ENCODE measurements around the gene SLC38A10. TPM values are rescaled to one million over a fixed set of nuclear protein-coding genes. Genes with fewer than 3 reads are reported as not detected.

Gene SLC38A10
- total RNA-seq, 1 experiment from 2014 or later: 43.8 TPM

DNA sequence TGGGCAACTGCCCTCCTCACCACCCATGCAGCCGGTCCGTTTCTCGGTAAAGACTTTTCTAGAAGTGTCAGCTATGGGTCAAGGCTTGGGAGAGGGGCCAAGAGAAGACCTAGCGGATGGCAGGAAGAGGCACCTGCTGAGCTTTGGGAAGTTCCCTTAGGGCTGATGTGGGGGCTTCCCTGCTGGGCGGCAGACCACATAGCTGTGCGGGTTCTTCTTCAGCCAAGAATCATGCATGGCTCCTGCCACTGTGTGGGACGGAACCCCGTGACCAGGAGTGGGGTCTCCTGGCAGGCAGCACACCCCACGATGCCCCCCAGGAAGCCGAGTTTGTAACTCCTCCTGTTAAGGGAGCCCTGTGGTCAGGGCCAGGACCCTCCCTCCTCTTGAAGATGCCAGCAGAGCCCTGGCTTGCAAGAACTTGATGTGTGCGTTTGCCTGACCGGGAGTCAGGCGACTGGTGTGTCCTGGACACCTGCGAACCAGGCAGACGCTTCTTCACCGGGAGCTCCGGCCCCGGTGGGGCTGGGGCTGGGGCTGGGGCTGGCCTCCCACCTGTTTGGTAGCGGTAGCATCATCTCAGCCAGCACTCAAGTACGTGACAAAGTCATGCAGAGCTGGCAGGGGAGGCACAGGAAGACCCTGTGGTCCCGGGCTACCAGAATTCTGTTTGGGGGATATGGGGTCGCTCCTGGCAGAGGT is 17.7 kb upstream of the SLC38A10 start:
- DNase-seq: no peak

More for the DNA sequence above, 17.7 kb upstream of the SLC38A10 start:
- Histone ChIP-seq H3K4ac (ENCODE audit: low read depth, low read length) (no peak overlapping the region), H2AK5ac (ENCODE audit: insufficient read length, low read length) (no peak overlapping the region), H3K4me1 (ENCODE audit: insufficient read depth, low read length) (peaks cover 2% of the 10 kb centered on the region; the same call in 1 of the 2 replicates), H4K91ac (ENCODE audit: insufficient read length, low read depth, low read length) (no peak overlapping the region), H2BK5ac (ENCODE audit: insufficient read length, low read length) (no peak overlapping the region), H2BK20ac (ENCODE audit: low read depth, low read length, poor library complexity, severe bottlenecking) (no peak overlapping the region), H3K27me3 (ENCODE audit: insufficient read depth, low read length) (no peaks in the 10 kb centered on the region), H4K8ac (replicated peaks; ENCODE audit: insufficient read length, low read depth, low read length) (no peak overlapping the region), H4K20me1 (ENCODE audit: control insufficient read depth, insufficient read depth, insufficient read length) (no peaks in the 10 kb centered on the region), H3K18ac (ENCODE audit: insufficient read length, low read depth, low read length) (no peak overlapping the region), H4K5ac (ENCODE audit: insufficient read length, low read depth, low read length) (no peak overlapping the region), H2BK12ac (ENCODE audit: insufficient read length, low read depth, low read length) (no peak overlapping the region), H3K56ac (ENCODE audit: insufficient read length, low read depth, low read length) (no peak overlapping the region), H3K79me2 (ENCODE audit: insufficient read depth, low read length) (no peaks in the 10 kb centered on the region), H3K9ac (ENCODE audit: extremely low read depth, insufficient read length, low read length) (no peak overlapping the region), H3K27ac (ENCODE audit: insufficient read length, low read depth, low read length) (no peak overlapping the region), H2BK15ac (ENCODE audit: low read depth, low read length) (no peak overlapping the region), H3K23ac (ENCODE audit: insufficient read length, low read depth, low read length) (no peak overlapping the region), H2AFZ (ENCODE audit: low read length) (no peak overlapping the region), H3K4me2 (ENCODE audit: insufficient read depth, insufficient read length, low read length) (no peak overlapping the region), H3T11ph (ENCODE audit: low read length) (no peak overlapping the region), H3K14ac (ENCODE audit: insufficient read depth, low read length) (no peak overlapping the region), H3K9me3 (ENCODE audit: control insufficient read depth, low read depth, low read length) (no peaks in the 10 kb centered on the region), H2BK120ac (ENCODE audit: low read depth, low read length, poor library complexity, severe bottlenecking) (no peak overlapping the region), H3K23me2 (ENCODE audit: insufficient read length, low read depth, low read length, poor library complexity, severe bottlenecking) (no peaks in the 10 kb centered on the region), H3K79me1 (ENCODE audit: insufficient read depth, low read depth, low read length, poor library complexity, severe bottlenecking) (no peaks in the 10 kb centered on the region)
- WGBS (ENCODE audit: extremely low coverage, insufficient read length, low lambda C conversion rate): no CpG with 5 or more reads among the region's 22 CpGs
- Mint-ChIP-seq H3K4me1 (peaks cover 16 to 24% of the 10 kb centered on the region in 2 experiments), H3K27me3 (ENCODE audit: low read depth) (peaks cover 8% of the 10 kb centered on the region), H3K9me3 (peaks cover under 1 to 3% of the 10 kb centered on the region in 2 experiments; a peak in 2 of 5 replicates), H3K27ac (no peak overlapping the region), H3K4me3 (no peak overlapping the region), H3K36me3 (ENCODE audit: insufficient read depth in 1 of 3, low read depth in 3 of 3) (peaks cover 0 to 2% (median 0%) of the 10 kb centered on the region in 3 experiments; a peak in 2 of 7 replicates)
- TF ChIP-seq CTCF (conservative IDR thresholded peaks at IDR 0.05): no peak

Data from H9 (cell line).